Stimulated activated CD8-positive, alpha-beta memory T cell treated with anti-CD3 and anti-CD28 coated beads, Interleukin-2, amount 100 ng/mL, for 48 hours (primary cell): ENCODE data around the gene PPM1F.
A peak's percentile ranks its signal among the peaks of the same experiment; 100 is the strongest.

ENCODE experiments used
- DNase-seq, 2 donors: peaks; one replicate each; pipeline ENCODE4 v3.0.0-alpha.2; 2020; ENCODE audit warnings: low read depth in 2 of 2

The PPM1F gene

GRCh38 chr22:21975854-21976345, 23.3 kb upstream of the PPM1F start:
- no peak for DNase-seq

- DNase-seq, result no peak
These were observed 22.6 kb upstream of the PPM1F start for GRCh38 chr22:21975273-21975672.

GRCh38 chr22:21974058-21974649, 21.5 kb upstream of the PPM1F start:
- no peak for DNase-seq

- DNase-seq, result no peak
These were observed 20.2 kb upstream of the PPM1F start for GRCh38 chr22:21972806-21973205.

- DNase-seq, result peak; percentile 38 to 46
These were observed 19.7 kb upstream of the PPM1F start for GRCh38 chr22:21972293-21972779.

GRCh38 chr22:21971858-21972275, 19.2 kb upstream of the PPM1F start:
- DNase-seq, result no peak

GRCh38 chr22:21970800-21971617, 18.4 kb upstream of the PPM1F start:
- DNase-seq, result no peak

GRCh38 chr22:21970037-21970799, 17.6 kb upstream of the PPM1F start:
- no peak for DNase-seq

- DNase-seq, result no peak
These were observed 15.9 kb upstream of the PPM1F start for GRCh38 chr22:21968452-21969129.

- DNase-seq, result no peak
These were observed 15.1 kb upstream of the PPM1F start for GRCh38 chr22:21967693-21968271.

GRCh38 chr22:21966643-21967516, 14.2 kb upstream of the PPM1F start:
- no peak for DNase-seq

GRCh38 chr22:21965762-21966288, 13.2 kb upstream of the PPM1F start:
- no peak for DNase-seq

GRCh38 chr22:21964918-21965484, 12.4 kb upstream of the PPM1F start:
- DNase-seq, result no peak

GRCh38 chr22:21964234-21964633, 11.6 kb upstream of the PPM1F start:
- DNase-seq, result no peak

- DNase-seq, result no peak
These were observed 11.2 kb upstream of the PPM1F start for GRCh38 chr22:21963790-21964211.

- no peak for DNase-seq
These were observed 10.6 kb upstream of the PPM1F start for GRCh38 chr22:21963286-21963685.

GRCh38 chr22:21962655-21962949, 10.0 kb upstream of the PPM1F start:
- no peak for DNase-seq

GRCh38 chr22:21961886-21962654, 9.4 kb upstream of the PPM1F start:
- no peak for DNase-seq
